ENCODE measurements around the gene BMPR1A.

BMPR1A gene

GRCh38 chr10:86958116-86958900 lies 201.9 kb downstream of the BMPR1A start, which contains the start of gene SNCG:
Gene SNCG (plus strand): TSS chr10:86958599. CDS start chr10:86958698, 99 bp downstream.
- no peak for DNase-seq

DNA sequence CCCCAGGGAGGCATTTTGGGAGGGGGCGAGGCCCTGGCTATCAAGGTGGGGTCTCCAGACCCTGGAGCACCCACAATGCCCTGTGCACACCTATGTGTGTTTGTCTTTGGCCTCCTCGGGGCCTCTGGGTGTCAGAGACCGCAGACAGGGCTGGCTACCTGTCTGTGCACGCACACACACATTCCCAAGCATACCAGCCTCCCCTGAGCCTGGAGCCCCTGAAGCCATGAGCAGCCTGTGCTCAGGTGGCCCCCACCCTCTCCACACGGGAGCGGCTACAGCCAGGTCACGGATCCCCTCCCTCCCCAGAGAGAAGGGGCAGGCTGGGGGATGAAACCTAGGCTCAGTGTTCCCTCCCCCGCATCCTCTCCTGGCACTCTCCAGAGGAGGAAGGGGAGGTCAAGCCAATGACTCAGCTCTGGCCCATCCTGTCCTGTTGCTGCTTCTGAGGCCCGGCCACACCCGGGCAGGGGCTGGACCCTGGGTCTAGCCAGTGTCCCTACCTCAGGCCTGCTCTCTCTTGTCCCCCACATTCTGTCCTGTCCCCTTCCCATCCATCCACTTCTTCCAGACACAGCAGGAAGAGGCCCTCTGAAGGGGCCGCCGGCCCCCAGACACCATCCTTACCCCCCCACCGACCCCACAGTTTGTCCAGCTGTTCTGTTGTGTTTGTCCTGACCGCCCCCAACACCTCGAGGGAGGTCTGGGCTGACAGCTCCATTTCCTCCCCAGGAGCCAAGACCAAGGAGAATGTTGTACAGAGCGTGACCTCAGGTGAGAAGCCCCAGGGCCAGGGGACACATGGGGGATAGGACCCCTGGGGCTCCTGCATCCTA lies 202.7 kb downstream of the BMPR1A start:
- DNase-seq: no peak

DNA sequence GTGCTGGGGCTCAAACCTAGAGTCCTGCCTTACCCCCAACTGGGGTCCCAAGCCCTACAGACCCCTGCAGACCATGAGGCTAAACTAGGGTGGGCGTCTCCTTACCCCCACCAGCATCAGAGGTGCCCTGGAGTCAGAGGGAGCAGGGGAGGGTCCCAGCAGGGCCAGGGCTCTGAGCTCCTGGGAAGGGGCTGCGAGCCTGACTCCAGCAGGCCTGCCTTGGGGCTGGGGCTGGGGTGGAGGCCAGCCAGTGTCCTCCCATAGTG lies 203.3 kb downstream of the BMPR1A start:
- no peak for DNase-seq

DNA sequence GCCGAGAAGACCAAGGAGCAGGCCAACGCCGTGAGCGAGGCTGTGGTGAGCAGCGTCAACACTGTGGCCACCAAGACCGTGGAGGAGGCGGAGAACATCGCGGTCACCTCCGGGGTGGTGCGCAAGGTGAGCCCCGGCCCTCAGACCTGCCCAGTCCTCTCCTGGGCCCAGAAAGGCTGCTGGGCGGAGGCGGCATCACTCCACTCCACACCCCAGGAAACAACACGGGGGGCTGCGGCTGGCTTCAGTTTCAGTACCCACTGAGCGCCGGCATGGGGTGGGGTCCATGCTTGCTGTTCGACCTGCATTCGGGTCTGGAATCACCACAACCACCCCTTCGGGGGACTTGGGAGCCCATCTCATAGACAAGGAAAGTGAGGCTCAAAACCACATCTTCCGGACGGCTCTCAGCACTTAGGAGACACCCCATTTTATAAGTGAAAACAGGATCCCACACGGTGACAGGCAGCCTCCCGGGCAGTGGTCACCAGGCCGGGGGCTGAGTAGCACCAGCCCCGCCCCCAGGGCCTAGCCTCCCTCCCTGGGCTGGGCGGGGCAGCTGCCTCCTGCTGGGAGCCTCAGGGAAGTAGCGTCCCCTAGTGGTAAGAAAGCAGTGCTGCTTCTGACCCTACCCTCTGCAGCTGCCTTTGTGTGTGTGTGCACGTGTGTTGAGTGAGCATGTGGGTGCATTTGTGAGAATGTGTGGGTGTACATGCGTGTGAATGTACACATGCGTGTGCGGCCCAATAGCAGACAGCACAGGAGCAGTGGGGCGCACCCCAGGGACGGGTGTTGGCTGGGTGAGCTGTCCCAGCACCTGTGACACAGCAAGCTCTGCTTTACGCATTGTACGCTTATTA lies 203.8 kb downstream of the BMPR1A start:
- DNase-seq: peak; percentile 63

GRCh38 chr10:86960863-86961434 lies 204.5 kb downstream of the BMPR1A start:
- no peak for DNase-seq

DNA sequence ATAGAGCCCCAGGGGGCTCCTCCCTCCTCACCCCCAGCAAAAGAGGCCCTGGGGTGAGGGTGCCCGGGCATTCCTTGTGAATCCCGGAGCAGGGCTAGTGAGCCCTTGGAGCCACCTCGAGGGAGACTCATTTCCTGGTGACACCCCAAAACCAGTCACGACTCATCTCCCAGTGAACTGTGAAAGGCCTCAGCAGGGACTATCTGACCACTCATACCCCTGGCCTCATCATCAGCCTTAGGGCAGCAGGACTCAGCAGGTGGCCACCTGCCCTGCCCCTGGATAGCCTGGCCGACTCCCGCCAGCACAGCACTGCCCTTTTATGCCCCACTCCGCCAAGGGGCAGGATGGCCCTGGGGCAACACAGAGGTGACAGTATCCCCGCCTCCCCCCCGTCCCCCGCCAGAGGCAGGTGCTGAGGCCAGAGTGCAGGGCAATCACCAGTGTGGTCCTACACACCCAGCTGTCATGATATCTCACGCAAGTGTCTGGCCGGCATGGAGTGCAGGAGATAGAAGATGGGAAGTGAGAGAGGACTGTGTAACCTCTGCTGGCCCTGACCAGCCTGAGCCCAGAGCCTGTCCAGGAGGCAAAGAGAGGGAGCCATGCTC lies 205.2 kb downstream of the BMPR1A start:
- DNase-seq: no peak

DNA sequence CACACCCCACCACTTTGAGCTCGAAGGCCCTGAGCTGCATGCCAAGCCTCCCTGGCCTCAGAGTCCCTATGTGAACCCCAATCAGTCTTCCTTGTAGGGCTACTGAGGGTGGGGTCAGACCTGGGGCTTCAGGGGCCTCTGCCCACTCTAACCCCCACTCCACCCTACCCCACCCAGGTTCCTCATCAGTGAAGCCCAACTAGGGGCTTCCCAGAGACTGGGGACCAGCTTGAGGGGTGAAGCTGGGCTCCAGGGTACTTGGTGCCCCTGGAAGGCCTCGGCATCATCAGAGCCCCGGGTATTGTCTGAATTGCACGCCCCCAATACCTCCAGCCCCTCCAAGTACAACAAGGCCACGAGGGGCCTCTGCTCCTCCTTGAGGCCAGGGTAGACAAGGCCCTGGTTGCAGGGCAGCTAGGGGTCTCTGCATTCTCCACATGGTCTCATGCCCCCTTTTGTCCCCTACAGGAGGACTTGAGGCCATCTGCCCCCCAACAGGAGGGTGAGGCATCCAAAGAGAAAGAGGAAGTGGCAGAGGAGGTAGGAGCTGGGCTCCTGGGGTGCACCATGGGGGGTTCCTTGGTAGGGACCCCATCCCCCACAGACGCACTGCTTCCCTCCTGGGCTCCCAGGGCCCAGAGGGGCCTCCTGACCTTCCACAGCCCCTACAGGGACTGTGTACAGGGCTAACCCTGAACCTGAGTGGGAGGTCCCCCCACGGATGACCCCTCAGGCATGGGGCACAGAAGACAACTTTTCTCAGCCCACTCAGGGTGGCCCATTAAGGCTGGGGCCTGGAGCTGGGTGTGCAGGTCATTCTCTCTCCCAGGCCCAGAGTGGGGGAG lies 205.9 kb downstream of the BMPR1A start:
- DNase-seq: no peak

GRCh38 chr10:86962981-86963310 lies 206.5 kb downstream of the BMPR1A start:
- DNase-seq: no peak

GRCh38 chr10:86963341-86963919 lies 207.0 kb downstream of the BMPR1A start:
- no peak for DNase-seq

- DNase-seq: no peak
Measured at GRCh38 chr10:86964061-86964846, 207.8 kb downstream of the BMPR1A start.

DNA sequence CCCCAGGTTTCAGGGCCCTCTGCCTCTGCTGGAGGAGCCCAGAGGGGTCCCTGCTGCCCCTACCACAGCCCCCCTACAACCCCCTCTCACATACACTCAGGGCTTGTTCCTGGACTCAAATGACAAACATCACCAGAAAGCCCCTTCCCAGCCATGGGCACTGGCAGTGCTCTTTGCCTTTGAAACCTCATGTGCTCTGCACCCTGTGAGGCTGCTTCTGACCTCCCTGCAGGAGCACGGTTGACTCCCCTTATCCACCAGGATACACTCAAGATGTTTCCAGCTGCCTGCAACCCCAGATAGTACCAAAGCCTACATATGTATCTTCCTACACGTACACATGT lies 208.4 kb downstream of the BMPR1A start:
- DNase-seq: no peak

- DNase-seq: no peak
Measured at GRCh38 chr10:86965986-86966654, 209.7 kb downstream of the BMPR1A start.

GRCh38 chr10:86967481-86967941 lies 211.1 kb downstream of the BMPR1A start:
- no peak for DNase-seq

DNA sequence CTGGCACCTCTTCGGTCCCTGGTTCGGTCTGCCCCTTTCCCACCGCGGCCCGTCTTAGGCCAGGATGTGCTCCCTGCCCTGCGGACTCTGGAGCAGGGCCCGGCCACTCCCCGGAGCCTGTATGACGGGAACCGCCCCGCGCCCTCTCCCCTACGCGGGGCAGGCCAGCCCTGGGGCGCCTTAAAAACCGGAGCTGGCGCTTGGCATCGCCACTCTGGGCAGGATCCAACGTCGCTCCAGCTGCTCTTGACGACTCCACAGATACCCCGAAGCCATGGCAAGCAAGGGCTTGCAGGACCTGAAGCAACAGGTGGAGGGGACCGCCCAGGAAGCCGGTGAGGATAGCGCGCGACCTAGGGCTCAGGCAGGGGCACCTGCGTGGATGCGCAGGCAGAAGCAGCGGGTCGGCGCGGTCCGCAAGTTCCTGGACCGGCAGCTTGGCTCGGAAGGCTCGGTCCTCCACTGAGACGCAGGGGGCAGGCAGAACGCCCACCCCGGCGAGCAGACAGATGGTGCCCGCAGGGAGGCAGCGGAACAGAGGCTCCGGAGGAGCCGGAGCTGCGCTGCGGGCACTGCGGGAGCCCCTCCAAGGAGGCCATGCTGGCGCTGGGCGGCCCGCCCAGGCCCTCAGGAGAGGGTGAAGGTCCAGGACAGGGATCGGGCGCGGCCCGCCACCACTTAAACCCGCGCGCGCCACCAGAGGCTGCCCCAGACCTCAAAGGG lies 212.0 kb downstream of the BMPR1A start, which contains the start of gene ADIRF:
Gene ADIRF, plus strand, starts transcription at position 212 of the 723 bp plus-strand sequence. Its CDS starts 63 bp downstream, at position 275.
- no peak for DNase-seq

DNA sequence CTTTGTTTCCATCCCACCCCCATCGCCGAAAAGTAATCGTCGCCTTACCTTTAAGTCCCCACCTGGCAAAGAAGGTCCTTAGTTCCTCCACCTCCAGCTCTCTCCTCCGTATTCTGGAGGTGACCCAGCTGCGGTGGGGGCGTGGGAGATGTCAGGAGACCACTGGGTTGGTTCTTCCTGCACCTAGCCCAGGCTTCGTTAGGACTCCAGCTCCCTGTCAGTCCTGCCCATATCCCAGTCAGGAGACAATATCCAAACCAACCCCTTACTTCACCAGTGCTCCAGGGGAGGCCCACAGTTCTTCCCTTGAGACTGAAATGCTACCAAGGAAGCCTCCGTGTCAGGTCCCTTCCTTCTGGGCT lies 212.6 kb downstream of the BMPR1A start:
- DNase-seq: no peak

DNA sequence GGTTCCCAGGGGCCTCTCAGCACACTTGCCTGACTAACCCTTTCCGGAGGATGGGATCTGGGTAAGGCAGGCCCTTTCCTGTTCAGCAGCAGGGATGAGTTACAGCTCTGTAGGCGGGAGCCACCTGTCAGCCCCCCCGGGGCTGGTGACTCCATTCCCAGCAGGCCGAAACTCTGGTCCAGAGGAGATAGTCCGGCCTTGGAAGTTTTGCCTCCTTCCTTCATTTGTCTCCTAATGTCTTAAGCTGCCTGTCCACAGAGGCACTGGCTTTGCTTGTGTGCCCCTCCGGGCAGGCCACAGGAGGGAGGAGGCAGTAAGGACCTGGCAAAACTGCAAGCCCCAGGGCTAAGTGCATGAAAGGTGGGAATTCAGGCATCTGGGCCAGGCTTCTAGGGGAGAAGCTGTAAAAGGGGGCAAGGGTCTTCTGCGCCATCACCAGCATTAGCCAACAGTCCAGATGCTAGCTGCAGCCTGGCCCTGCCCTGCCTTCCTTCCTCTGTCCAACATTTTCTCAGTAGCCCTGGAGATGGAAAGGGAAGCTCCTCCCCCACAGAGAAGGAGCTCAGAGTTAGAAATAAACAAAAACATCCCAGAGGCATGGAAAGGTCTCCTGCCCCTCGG lies 213.1 kb downstream of the BMPR1A start:
- no peak for DNase-seq

- DNase-seq: no peak
Measured at GRCh38 chr10:86970162-86970981, 214.0 kb downstream of the BMPR1A start.

GRCh38 chr10:86970982-86971231 lies 214.5 kb downstream of the BMPR1A start:
- DNase-seq: no peak
